Right renal cortex interstitium (tissue), 3 donors: ENCODE measurements around the gene ZNF527. TPM values are rescaled to one million over a fixed set of nuclear protein-coding genes. Genes with fewer than 3 reads are reported as not detected.

Source experiments
- polyA plus RNA-seq, 3 donors: library from polyadenylated mRNA; unstranded; fragments of 120-200 nt; gene quantifications; one replicate each; pipeline ENCODE4 v1.2.1, GENCODE V29; 2013; ENCODE audit not compliant: insufficient read length in 3 of 3

The ZNF527 gene
- polyA plus RNA-seq, 3 donors, result 8.3 to 17.9 (median 8.9) TPM

Other genes with a start within 250 kb of the ZNF527 start
- gene ZNF585A, start 198.4 kb upstream of the ZNF527 start, polyA plus RNA-seq, result 10 to 100 TPM; 16.3 to 18.6 (median 17.2) TPM
- 10 to 100 TPM; 14.2 to 18.2 (median 16.5) TPM for gene ZNF585B, start 160.6 kb upstream of the ZNF527 start, polyA plus RNA-seq
- 10 to 100 TPM; 12.9 to 13.6 (median 13.5) TPM for gene ZNF383, start 152.9 kb upstream of the ZNF527 start, polyA plus RNA-seq
- gene ZNF569, start 96.3 kb downstream of the ZNF527 start, polyA plus RNA-seq, result 10 to 100 TPM; 13.4 to 14.9 (median 13.7) TPM
- gene ZNF570, start 98.3 kb downstream of the ZNF527 start, polyA plus RNA-seq, result 10 to 100 TPM in 2 of 3 donors, 1 to 10 TPM in 1; 9.8 to 11.5 (median 10.8) TPM
- 10 to 100 TPM; 18.3 to 20.6 (median 19.6) TPM for gene ZNF793, start 135.8 kb downstream of the ZNF527 start, polyA plus RNA-seq
- gene ZNF571, start 223.7 kb downstream of the ZNF527 start, polyA plus RNA-seq, result 10 to 100 TPM in 2 of 3 donors, 1 to 10 TPM in 1; 9.3 to 11.2 (median 10.9) TPM
- gene ZNF540, start 223.8 kb downstream of the ZNF527 start, polyA plus RNA-seq, result 1 to 10 TPM; 4.5 to 5.1 (median 5.0) TPM